HUES6 (cell line): ENCODE results near the gene RNU6-9.
"Not testable (repeated sequence)": the region's sequence is repeated elsewhere in the genome, so short reads cannot be mapped to it uniquely, and the experiment has no call there.

Experiments used
- H3K27ac ChIP-seq: 2 replicates; pipeline ENCODE4 v1.7.0; 2013; ENCODE audit warnings: low read depth, mild to moderate bottlenecking, low read length, inconsistent platforms
- H3K27me3 ChIP-seq: 2 replicates; pipeline ENCODE4 v1.6.1; 2013; ENCODE audit warnings: low read length; ENCODE audit not compliant: control insufficient read depth, insufficient read depth
- H3K36me3 ChIP-seq: 2 replicates; pipeline ENCODE4 v1.6.1; 2013; ENCODE audit warnings: low read length; ENCODE audit not compliant: control insufficient read depth, insufficient read depth
- H3K4me1 ChIP-seq: 2 replicates; pipeline ENCODE4 v1.6.1; 2013; ENCODE audit warnings: low read length; ENCODE audit not compliant: control insufficient read depth, insufficient read depth
- H3K4me3 ChIP-seq: 2 replicates; pipeline ENCODE4 v1.5.1; 2013; ENCODE audit warnings: low read depth, low read length
- H3K9ac ChIP-seq: one replicate; pipeline ENCODE4 v1.6.1; 2013; ENCODE audit warnings: mild to moderate bottlenecking, low read length
- H3K9me3 ChIP-seq: 2 replicates; pipeline ENCODE4 v1.6.1; 2013; ENCODE audit warnings: low read depth, low read length; ENCODE audit not compliant: control insufficient read depth, insufficient read depth

RNU6-9 gene

DNA sequence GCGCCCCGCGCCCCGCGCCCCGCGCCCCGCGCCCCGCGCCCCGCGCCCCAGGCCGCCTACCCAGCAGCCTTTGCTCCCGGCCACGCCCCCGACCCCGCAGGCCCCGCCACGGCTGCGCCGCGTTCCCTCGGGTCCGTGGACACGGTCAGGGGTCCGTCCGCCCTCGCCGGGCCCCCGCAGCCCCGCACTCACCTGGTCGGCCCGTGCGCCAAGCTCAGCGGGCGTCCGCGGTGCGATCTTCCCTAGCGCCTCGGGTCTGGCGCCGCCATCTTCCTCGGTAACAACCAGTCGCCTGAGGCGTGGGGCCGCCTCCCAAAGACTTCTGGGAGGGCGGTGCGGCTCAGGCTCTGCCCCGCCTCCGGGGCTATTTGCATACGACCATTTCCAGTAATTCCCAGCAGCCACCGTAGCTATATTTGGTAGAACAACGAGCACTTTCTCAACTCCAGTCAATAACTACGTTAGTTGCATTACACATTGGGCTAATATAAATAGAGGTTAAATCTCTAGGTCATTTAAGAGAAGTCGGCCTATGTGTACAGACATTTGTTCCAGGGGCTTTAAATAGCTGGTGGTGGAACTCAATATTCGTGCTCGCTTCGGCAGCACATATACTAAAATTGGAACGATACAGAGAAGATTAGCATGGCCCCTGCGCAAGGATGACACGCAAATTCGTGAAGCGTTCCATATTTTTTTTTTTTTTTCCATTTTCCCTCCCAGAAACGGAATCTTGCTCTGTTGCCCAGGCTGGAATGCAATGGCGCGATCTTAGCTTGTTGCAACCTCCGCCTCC lies at the start of gene RNU6-9, which contains the start of gene MED16:
Gene RNU6-9, plus strand, starts transcription at position 591 of the 796 bp plus-strand sequence.
Gene MED16, minus strand, starts transcription at position 294 of the 796 bp plus-strand sequence. CDS start 2,056 bp downstream, outside the sequence.
- peak within 1 kb of the TSS; percentile 91 for H3K9ac ChIP-seq
- H3K27me3 ChIP-seq = no peaks in the 10 kb centered on the region
- H3K27ac ChIP-seq = peak within 1 kb of the TSS; percentile 97
- peak within 1 kb of the TSS; percentile 92 for H3K4me3 ChIP-seq
- H3K4me1 ChIP-seq = peaks cover 5% of the 10 kb centered on the region; the same call in 1 of the 2 replicates
- peaks cover 27% of the 10 kb centered on the region for H3K36me3 ChIP-seq
- no peaks in the 10 kb centered on the region for H3K9me3 ChIP-seq

DNA sequence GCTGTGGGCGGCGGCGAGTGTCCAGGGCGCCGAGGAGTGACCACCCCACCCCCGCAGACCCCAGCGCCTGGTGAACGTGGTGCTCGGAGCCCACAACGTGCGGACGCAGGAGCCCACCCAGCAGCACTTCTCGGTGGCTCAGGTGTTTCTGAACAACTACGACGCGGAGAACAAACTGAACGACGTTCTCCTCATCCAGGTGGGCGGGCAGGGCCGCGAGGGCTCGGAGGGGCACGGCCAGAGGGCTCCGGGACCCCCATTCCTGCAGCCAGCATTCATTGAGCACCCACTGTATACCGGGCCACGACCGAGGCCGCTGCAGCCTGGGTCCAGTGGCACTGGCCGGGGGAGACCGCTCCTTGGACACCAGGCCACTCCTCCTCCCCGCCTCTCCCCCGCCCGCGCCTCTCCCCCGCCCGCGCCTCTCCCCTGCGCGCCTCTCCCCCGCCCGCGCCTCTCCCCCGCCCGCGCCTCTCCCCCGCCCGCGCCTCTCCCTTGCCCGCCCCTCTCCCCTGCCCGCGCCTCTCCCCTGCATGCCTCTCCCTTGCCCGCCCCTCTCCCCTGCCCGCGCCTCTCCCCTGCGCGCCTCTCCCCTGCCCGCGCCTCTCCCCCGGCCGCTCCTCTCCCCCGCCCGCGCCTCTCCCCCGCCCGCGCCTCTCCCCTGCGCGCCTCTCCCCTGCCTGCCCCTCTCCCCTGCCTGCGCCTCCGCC lies 49.3 kb upstream of the RNU6-9 start:
- Histone ChIP-seq H3K9me3 (no peaks in the 10 kb centered on the region), H3K27me3 (peaks cover 34% of the 10 kb centered on the region), H3K27ac (no peak overlapping the region), H3K36me3 (no peaks in the 10 kb centered on the region), H3K9ac (no peak overlapping the region), H3K4me1 (no peaks in the 10 kb centered on the region), H3K4me3 (peak overlapping the region; percentile 55)

DNA sequence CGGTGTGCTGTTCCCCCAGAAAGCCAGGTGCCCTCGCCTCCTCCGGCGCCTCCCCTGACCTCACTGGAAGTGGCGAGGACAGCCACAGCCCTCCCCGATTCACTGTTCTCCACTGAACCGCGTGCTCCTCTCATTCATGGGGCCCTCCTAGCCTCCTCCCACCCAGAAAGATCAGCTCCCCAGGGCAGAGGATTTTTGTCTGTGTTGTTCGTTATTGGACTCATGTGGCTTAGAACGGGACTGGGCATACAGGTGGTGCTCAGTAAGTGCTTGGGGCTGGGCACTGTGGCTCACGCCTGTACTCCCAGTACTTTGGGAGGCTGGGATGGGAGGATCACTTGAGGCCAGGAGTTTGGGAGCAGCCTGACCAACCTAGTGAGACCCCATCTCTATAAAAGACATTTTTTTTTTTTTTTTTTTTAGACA lies 48.7 kb upstream of the RNU6-9 start:
- H3K9ac ChIP-seq = no peak overlapping the region
- H3K9me3 ChIP-seq = no peaks in the 10 kb centered on the region
- peaks cover 34% of the 10 kb centered on the region for H3K27me3 ChIP-seq
- no peak overlapping the region for H3K27ac ChIP-seq
- no peaks in the 10 kb centered on the region for H3K4me1 ChIP-seq
- H3K4me3 ChIP-seq = no peak overlapping the region
- H3K36me3 ChIP-seq = no peaks in the 10 kb centered on the region

DNA sequence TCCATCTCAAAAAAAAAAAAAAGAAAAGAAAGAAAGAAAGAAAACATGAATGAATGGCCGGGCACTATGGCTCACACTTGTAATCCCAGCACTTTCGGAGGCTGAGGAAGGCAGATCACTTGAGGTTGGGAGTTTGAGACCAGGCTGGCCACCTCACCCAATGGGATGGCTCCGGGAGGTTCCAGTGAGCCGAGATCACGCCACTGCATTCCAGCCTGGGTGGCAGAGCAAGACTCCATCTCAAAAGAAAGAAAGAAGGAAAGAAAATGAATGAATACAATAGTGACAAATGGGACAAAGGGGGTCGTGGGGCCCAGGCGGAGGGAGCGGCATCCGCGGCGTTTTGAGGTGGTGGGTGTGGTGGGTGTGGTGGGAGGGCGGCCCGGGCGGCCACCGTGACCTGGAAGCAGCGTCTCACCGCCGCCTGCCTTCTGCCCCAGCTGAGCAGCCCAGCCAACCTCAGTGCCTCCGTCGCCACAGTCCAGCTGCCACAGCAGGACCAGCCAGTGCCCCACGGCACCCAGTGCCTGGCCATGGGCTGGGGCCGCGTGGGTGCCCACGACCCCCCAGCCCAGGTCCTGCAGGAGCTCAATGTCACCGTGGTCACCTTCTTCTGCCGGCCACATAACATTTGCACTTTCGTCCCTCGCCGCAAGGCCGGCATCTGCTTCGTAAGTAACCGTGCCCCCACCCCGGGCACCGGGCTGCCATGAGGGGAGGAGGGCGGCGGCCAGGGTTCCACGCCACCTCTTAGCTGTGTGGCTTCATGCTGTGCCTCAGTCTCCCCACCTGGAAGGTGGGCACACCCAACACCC lies 47.4 kb upstream of the RNU6-9 start:
- Histone ChIP-seq H3K4me1 (peaks cover 4% of the 10 kb centered on the region; the same call in 1 of the 2 replicates), H3K36me3 (no peaks in the 10 kb centered on the region), H3K27me3 (peaks cover 34% of the 10 kb centered on the region), H3K27ac (no peak overlapping the region), H3K4me3 (no peak overlapping the region), H3K9ac (no peak overlapping the region), H3K9me3 (no peaks in the 10 kb centered on the region)

DNA sequence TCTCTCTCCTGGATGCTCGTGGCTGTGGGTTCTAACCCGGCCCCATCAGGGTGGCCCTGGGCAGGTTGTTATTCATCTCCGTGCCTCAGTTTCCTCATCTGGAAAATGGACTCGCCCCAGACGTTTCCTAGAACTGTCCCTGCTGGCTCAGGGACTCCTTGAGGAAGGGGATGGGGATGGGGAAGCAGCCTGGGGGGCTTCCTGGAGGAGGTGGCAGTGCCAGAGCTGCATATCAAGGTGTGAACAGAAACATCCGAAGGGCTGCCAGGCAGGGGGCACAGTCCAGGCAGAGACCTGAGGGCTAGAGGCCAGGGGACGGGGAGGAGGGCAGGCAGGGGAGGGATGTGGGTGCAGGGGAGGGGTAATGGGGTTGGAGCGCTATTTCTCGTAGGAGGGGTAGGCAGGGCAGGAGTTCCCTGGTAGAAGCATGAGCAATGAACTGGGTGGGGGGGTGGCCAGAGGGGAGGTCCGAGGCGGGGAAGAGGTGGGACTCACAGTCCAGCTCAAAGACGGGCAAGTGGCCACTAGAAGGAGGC lies 44.8 kb upstream of the RNU6-9 start:
- H3K4me1 ChIP-seq = peaks cover 4% of the 10 kb centered on the region; the same call in 1 of the 2 replicates
- peaks cover 22% of the 10 kb centered on the region for H3K27me3 ChIP-seq
- no peak overlapping the region for H3K4me3 ChIP-seq

DNA sequence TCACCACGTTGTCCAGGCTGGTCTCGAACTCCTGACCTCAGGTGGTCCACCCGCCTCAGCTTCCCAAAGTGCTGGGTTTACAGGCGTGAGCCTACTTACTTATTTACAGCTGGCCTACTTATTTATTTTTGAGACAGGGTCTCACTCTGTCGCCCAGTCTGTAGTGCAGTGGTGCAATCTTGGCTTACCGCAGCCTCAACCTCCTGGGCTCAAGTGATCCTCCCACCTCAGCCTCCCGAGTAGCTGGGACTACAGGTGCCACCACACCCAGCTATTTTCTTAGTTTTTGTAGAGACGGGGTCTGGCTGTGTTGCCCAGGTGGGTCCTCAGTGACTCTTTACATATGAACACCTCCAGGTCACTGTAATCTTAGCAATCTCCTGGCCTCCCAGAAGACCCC lies 44.1 kb upstream of the RNU6-9 start:
- not testable (repeated sequence) for H3K27ac ChIP-seq, H3K9ac ChIP-seq, H3K36me3 ChIP-seq, H3K4me1 ChIP-seq, H3K4me3 ChIP-seq, H3K9me3 ChIP-seq
- H3K27me3 ChIP-seq = peaks cover 16% of the 10 kb centered on the region

More for the DNA sequence above, 44.8 kb upstream of the RNU6-9 start:
- no peaks in the 10 kb centered on the region for H3K9me3 ChIP-seq
- no peaks in the 10 kb centered on the region for H3K36me3 ChIP-seq
- no peak overlapping the region for H3K27ac ChIP-seq
- H3K9ac ChIP-seq = no peak overlapping the region

DNA sequence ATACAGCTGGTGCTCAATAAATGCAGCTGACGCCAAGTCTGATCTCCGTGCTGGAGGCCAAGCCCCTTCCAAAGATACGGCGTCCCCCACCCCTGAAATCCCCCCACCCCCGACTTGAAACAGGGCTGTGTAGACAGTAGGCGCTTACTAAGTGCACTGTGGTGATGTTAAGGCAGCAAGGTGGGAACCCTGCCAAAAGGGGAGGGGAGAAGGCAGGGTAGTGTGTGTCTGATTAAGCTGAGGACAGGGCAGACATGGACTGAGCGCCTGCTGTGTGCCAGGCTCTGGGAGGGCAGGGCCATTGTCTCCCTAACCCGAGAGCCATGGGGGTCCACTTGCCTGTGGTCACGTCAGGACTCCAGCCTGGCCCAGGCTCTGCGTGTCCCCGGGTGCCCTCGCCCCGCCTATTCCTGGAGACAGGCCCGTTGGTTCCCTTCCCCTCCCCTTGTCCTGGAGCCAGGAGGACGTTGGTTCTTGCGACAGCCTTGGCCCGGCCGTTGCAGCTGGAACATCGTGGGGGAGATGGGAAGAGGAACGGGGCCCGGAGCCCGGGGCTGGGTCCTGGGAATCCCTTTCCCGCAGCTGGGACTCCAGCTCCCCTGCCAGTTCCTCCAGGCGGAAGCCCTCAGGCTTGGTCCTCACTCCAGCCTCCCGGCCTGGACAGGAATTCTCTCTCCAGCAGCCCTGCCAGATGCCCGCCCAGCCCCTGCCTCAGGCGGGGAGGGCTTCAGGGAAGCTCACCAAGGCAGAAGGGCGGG lies 42.9 kb upstream of the RNU6-9 start:
- no peaks in the 10 kb centered on the region for H3K36me3 ChIP-seq
- peaks cover 4% of the 10 kb centered on the region; the same call in 1 of the 2 replicates for H3K4me1 ChIP-seq
- H3K9ac ChIP-seq = no peak overlapping the region
- H3K4me3 ChIP-seq = no peak overlapping the region
- no peaks in the 10 kb centered on the region for H3K9me3 ChIP-seq
- H3K27me3 ChIP-seq = peaks cover 8% of the 10 kb centered on the region; the same call in 1 of the 2 replicates
- H3K27ac ChIP-seq = no peak overlapping the region

DNA sequence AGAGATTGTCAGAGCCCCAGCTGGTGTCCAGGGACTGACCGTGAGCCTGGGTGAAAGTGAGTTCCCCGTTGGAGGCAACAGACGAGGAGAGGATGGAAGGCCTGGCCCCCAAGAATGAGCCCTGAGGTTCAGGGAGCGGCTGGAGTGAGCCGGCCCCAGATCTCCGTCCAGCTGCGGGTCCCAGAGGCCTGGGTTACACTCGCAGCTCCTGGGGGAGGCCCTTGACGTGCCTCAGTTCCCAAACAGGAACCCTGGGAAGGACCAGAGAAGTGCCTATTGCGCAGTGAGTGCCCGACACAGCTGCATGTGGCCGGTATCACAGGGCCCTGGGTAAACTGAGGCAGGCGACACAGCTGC lies 42.3 kb upstream of the RNU6-9 start:
- Histone ChIP-seq H3K36me3 (no peaks in the 10 kb centered on the region), H3K4me3 (no peak overlapping the region), H3K27ac (no peak overlapping the region), H3K27me3 (peaks cover 2% of the 10 kb centered on the region; the same call in 1 of the 2 replicates), H3K4me1 (peaks cover 4% of the 10 kb centered on the region; the same call in 1 of the 2 replicates), H3K9me3 (no peaks in the 10 kb centered on the region), H3K9ac (no peak overlapping the region)

DNA sequence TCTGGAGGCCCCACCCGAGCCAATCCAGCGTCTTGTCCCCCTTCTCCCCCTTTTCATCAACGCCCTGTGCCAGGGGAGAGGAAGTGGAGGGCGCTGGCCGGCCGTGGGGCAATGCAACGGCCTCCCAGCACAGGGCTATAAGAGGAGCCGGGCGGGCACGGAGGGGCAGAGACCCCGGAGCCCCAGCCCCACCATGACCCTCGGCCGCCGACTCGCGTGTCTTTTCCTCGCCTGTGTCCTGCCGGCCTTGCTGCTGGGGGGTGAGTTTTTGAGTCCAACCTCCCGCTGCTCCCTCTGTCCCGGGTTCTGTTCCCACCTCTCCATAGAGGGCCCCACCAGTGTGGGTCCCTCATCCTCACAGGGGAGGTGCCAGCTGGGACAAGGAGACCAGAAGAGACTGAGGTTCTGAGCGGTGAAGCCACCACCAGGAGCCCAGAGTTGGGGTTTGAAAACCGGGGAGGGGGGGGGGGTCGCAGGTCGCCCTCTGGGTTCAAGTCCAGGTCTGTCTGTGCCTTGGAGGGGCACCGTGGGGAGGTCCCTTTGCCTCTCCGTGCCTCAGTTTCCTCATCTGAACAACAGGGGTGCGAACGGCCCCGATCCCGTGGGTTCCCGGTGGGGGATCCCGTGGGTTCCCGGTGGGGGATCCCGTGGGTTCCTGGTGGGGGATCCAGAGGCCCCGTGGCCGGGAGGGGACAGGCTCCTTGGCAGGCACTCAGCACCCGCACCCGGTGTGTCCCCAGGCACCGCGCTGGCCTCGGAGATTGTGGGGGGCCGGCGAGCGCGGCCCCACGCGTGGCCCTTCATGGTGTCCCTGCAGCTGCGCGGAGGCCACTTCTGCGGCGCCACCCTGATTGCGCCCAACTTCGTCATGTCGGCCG lies 40.9 kb upstream of the RNU6-9 start, which contains the start of gene ELANE:
Gene ELANE, plus strand, starts transcription at position 168 of the 878 bp plus-strand sequence. Its CDS starts 26 bp downstream, at position 194.
- H3K27me3 ChIP-seq = no peaks in the 10 kb centered on the region

More for the DNA sequence above, 40.9 kb upstream of the RNU6-9 start, which contains the start of gene ELANE:
- no peak within 1 kb of the TSS for H3K27ac ChIP-seq
- H3K9ac ChIP-seq = no peak within 1 kb of the TSS
- H3K36me3 ChIP-seq = no peaks in the 10 kb centered on the region
- peaks cover 4% of the 10 kb centered on the region; the same call in 1 of the 2 replicates for H3K4me1 ChIP-seq
- H3K4me3 ChIP-seq = no peak within 1 kb of the TSS
- no peaks in the 10 kb centered on the region for H3K9me3 ChIP-seq
